ENCODE results near the gene CHST1. TPM values are rescaled to one million over a fixed set of nuclear protein-coding genes. Genes with fewer than 3 reads are reported as not detected.

The CHST1 gene
- total and polyA plus RNA-seq, 7 experiments from 2014 or later, result not detected

Small RNA genes within 50 kb of the gene (microRNA-seq; reads per million reads assigned to microRNA genes)
- gene MIR7154 (ENCODE audit: borderline microRNAs expressed), result not detected

Other genes starting within 250 kb of the CHST1 start
- 10 to 100 TPM in 4 of 5 experiments, 1 to 10 TPM in 1; 7.9 to 22.8 (median 14.2) TPM for gene SLC35C1, start 139.5 kb upstream of the CHST1 start, total RNA-seq
- gene SLC35C1, start 139.5 kb upstream of the CHST1 start, polyA plus RNA-seq, result 10 to 100 TPM; 10.3 to 13.9 TPM
- gene CRY2, start 181.9 kb upstream of the CHST1 start, total RNA-seq, result 100 to 1,000 TPM in 2 of 5 experiments, 10 to 100 TPM in 3; 31.1 to 202 (median 66.9) TPM
- gene CRY2, start 181.9 kb upstream of the CHST1 start, polyA plus RNA-seq, result 10 to 100 TPM; 26.9 to 36.0 TPM
- gene MAPK8IP1, start 220.0 kb upstream of the CHST1 start, total RNA-seq, result 1 to 10 TPM in 2 of 5 experiments, under 1 TPM in 3; 0.65 to 7.0 (median 0.92) TPM
- gene MAPK8IP1, start 220.0 kb upstream of the CHST1 start, polyA plus RNA-seq, result not detected
- gene FREY1, start 241.6 kb upstream of the CHST1 start, total RNA-seq, result 1 to 10 TPM; 3.4 to 8.2 (median 4.6) TPM
- gene FREY1, start 241.6 kb upstream of the CHST1 start, polyA plus RNA-seq, result not detected

All from naive thymus-derived CD4-positive, alpha-beta T cell (primary cell).